Stomach (tissue), 4 donors: ENCODE measurements around the gene BCR.

Source experiments
- EP300 ChIP-seq: sonication (generic); formaldehyde crosslinking; IDR thresholded peaks from one replicate; pipeline ENCODE4 v1.6.1; 2017; ENCODE audit warnings: antibody characterized with exemption
- POLR2A ChIP-seq, 4 donors: fragments of 450-650 bp; IDR thresholded peaks; one replicate each; pipeline ENCODE4 v1.6.1; 2016; ENCODE audit warnings: antibody characterized with exemption in 4 of 4, control low read depth in 2 of 4, mild to moderate bottlenecking in 1 of 4, moderate library complexity in 1 of 4
- TF ChIP-seq, protein P1 (sequence below), 7 experiments: fragments of 450-650 bp in 4 of 7; fragments of 200-600 bp in 3 of 7; sonication (generic) in 3 of 7; IDR thresholded peaks; one replicate each; pipeline ENCODE4 v1.5.1; 2016 to 2019; ENCODE audit warnings: antibody characterized with exemption in 7 of 7, control low read depth in 2 of 7, mild to moderate bottlenecking in 1 of 7

GRCh38 chr22:23359583-23360123, 179.3 kb downstream of the BCR start:
- TF ChIP-seq, protein P1, sequence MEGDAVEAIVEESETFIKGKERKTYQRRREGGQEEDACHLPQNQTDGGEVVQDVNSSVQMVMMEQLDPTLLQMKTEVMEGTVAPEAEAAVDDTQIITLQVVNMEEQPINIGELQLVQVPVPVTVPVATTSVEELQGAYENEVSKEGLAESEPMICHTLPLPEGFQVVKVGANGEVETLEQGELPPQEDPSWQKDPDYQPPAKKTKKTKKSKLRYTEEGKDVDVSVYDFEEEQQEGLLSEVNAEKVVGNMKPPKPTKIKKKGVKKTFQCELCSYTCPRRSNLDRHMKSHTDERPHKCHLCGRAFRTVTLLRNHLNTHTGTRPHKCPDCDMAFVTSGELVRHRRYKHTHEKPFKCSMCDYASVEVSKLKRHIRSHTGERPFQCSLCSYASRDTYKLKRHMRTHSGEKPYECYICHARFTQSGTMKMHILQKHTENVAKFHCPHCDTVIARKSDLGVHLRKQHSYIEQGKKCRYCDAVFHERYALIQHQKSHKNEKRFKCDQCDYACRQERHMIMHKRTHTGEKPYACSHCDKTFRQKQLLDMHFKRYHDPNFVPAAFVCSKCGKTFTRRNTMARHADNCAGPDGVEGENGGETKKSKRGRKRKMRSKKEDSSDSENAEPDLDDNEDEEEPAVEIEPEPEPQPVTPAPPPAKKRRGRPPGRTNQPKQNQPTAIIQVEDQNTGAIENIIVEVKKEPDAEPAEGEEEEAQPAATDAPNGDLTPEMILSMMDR (IDR thresholded peaks at IDR 0.05) = no peak
- no peak for TF ChIP-seq POLR2A (IDR thresholded peaks at IDR 0.05)
- TF ChIP-seq EP300 = no peak
